GM18508 (cell line): ENCODE measurements around the gene VAV2.

Experiments
- ATAC-seq: cut with Tn5 transposase; IDR thresholded peaks from one replicate; pipeline ENCODE4 v1.9.1; 2021; ENCODE audit warnings: moderate number of reproducible peaks; ENCODE audit not compliant: insufficient read depth, unreplicated experiment

The VAV2 gene

DNA sequence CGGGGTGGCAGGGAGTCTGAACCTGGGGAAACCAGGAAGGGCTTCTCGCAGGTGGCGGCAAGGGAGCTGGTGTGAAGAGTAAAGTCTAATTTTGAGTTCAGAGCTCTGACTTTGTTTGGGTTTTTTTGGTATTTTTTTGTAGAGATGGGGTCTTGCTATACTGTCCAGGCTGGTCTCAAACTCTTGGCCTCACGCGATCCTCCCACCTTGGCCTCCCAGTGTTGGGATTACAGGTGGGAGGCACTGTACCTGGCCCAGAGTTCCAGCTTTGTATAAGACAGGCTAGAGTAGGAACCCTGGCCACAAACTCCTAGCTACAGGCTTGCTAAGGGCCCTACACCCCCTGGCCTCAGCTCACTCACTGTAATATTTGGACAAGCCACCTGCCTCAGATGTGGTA is 148.9 kb downstream of the VAV2 start:
- ATAC-seq: no peak

DNA sequence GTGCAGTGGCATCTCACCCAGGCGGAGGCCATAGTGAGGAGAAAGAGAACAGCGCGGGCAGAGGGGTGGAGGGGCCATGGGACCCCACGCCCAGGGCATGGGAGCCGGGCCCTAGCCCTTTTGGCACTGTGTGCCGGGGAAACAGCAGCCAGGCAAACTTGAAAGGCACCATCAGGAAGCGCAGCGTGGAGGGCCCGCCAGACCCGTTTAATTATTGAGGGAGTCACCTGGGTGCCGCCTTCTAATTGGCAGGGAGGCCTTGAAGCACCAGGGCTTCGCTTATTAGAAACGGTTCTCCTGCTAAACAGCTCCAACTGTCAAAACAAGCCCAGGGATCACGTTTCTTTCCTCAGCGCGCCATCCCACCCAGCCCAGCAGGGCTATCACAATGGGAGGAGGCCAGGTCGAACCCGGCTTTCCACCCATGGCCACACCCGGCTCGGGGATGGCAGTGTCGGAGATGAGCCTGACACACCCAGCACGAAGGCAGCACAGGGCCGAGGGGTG is 149.3 kb downstream of the VAV2 start:
- ATAC-seq: no peak

DNA sequence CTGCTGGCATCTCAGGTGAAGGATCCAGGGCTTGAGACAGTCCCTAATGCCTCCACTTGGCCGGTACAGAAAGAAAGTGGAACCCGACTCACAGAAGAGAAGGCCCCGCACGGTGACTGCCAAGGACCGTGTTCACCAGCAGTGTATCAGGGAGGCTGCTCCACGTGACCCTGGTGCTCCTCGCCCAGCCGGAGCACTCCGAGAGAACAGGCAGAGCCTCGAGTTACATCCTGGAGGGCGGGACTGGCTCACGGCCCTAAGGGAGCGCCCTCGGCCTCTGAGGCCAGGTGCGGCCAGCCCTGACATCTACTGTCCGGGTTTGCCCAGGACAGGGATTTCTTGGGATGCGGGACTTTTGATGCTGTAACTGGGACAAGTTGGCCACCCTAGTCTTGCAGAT is 149.9 kb downstream of the VAV2 start:
- ATAC-seq: no peak

DNA sequence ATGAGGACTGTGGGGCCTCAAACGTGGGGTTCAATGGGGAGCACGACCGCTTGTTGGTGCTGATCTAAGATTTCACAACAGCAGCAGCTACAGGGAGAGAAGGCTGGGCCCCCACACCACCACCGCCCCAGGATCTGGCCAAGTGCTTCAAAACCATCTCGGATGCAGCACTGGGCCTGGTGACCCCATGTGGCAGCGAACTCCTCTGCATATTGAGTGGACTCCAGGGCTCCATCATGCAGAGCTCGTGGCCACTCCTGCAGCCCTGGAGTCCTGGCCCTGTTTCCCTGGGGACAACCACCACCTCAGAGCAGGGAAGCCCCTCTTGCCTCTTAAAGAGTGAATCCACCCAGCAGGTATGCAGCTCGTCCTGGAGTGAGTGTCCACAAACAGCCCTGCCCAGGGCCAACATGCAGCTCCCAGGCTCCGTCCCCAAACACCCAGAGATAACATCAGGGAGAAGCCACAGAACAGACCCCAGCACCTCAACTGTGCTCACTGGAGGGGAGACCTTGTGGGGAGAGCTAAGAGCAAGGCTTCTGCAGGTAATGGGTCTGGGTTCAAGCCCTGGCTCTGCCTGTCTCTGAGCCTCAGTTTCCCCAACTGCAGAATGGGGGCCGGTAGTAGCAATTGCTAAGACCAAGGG is 150.8 kb downstream of the VAV2 start:
- no peak for ATAC-seq

DNA sequence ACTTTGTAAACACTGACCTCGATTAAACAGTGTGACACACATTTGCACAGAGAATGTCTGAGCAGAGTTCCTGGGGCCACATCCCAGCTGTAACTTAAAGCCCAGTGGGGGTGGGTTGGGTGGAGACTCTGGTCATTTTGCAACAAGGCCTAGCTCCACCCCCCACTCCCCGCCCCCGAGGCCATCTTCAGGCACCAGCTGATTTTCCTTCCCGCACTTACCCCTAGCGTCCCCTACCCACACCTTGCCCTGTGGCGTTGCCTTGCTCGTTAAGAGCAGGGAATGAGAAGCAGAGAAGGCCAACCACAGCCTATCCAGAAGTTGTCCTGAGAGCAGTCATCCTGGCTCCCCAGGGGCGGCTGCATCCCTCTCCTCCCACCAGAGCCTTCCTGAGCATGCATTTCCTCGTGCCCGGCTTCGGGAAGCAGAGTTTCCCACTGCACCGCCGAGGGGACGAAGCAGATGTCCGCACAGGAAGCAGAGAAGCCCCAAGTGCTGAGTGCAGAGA is 152.2 kb downstream of the VAV2 start:
- no peak for ATAC-seq

DNA sequence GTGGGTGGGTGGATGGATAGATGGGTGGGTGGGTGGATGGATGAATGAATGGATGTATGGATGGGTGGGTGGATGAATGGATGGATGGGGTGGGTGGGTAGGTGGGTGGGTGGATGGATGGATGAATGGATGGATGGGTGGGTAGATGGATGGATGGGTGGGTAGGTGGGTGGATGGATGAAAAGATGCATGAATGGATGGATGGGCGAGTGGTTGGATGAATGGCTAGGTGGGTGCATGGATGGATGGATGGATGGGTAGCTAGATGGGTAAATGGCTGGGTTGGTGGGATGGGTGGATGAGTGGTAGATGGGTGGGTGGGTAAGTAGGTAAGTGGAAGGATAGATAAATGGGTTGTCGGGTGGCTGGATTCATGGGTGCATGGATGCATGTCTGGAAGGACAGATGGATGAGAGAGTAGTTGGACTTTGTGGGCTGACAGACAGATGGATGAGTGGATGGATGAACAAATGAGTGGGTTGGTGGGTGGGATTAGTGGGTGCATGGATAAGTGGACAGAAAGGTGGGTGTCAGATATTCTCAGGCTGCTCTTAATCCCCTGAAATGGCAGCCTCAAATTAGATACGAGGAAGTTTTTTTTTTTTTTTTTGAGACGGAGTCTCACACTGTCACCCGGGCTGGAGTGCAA is 153.1 kb downstream of the VAV2 start:
- ATAC-seq: no peak

DNA sequence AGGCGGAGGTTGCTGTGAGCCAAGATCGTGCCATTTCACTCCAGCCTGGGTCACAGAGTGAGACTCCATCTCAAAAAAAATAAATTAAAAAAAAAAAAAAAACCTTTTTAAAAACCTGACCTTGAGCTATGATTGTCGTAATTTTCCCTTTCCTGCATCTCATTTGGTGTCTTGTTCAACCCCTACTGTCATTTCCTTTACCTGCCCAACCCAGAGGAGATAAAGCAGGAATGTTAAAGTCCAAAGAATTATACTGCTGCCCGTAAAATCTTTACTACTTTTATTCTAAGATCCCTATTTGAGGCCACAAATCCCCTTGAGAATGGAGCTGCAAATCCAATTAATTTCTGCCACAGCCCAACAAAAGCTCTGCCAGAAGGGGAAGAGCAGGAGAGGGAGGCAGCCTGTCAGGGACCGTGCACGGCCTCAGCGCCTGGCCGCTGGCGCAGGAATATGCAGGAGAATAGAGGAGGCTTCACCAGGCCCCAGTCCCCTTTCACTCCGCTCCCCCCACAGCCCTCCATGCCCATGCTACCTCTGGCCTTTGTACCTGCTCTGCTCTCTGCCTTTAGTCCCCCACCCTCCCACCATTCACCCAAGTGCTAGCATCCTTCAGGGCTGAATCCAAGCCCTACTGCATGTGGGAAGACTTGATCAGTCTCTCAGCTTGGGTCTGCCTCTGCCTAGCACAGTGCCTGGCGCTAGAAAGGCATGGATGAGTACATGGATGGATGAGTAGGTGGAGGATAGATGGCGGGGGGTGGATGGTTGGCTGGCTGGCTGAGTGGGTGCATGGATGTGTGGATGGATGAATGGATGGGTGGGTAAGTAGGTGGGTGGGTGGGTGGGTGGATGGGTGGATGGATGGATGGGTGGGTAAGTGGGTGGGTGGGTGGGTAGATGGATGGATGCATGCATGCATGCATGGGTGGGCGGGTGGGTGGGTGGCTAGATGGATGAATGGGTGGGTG is 154.2 kb downstream of the VAV2 start:
- no peak for ATAC-seq

DNA sequence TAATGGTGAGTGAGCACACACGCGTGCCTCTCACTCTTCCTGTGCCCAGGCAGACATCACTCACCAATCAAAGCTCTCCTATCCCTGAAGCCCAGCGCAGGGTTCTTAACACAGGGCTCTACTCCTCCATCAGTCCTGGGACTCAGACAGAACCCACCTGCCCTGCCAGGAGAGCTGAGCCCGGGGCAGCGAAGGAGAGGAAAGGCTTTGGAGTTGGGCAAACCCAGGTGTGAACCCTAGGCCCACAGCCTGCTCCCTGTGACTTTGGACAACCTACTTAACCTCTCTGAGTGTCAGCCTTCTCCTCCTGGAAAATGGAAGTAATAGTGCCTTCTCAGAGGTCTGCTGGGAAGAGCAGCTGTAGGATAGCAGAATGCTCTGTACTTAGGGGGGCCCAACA is 155.3 kb downstream of the VAV2 start:
- ATAC-seq: no peak

DNA sequence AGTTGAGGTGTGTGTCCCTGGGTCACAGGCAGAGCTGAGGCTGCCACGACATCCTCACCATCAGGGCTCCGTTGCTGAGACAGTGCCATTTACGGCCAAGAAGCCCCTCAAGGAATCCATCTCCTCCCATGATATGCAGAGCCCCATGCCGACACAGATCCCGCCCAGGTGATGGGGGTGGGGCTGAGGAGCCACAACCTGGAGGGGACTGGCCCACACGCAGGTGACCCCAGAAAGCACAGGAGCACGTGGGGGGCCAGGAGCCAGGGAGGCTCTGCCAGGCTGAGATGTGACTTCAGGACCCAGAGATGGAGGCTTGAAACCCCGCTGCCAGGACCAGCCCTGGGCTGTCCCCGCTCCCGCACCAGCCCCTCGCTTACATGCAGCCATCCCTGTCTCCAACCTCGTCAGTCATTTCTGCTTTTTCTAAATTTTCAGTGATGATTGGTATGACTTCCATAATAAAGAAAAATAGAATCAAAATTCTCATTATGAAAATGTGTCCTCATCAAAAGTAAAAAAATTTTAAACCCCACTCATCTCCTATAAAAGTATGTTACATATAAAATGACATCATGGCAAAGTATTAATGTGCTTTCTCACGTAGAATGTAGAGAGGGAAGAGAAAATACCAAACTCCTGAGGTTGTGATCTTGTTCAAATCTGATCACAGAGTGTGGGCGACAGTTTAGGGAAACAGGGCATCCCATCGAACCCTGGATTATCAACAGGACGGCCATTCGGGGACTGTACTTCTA is 155.9 kb downstream of the VAV2 start:
- no peak for ATAC-seq

DNA sequence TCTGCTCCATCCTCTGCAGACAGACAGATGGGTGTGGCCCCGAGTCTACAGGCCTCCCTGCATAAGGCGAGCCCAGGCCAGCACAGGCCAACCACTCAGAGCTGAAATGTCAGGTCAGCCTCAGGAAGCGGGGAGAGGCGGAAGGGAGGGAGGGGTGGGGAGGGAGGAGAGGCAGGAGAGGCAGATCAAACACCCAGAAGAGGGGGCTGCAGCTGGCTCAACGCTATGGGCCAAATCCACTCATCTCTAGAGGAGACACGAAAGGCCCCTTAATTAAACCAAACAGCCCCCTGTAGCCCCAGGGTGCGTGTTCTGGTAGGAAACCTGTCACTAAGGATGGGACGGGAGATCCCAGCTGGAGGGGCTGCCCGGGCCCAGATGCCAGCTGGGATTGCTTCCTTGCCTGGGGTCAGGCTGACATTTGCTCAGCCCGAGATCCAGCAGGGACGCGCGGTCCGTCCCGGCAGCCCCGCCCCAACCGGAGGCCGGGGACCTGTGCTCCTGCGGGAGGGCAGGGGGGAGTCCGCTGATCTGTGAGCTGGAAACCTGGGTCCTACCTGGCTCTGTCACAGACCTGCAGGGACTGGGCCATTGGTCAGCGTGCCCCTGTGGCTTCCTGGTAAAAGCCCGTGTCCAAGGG is 156.7 kb downstream of the VAV2 start:
- ATAC-seq: no peak

DNA sequence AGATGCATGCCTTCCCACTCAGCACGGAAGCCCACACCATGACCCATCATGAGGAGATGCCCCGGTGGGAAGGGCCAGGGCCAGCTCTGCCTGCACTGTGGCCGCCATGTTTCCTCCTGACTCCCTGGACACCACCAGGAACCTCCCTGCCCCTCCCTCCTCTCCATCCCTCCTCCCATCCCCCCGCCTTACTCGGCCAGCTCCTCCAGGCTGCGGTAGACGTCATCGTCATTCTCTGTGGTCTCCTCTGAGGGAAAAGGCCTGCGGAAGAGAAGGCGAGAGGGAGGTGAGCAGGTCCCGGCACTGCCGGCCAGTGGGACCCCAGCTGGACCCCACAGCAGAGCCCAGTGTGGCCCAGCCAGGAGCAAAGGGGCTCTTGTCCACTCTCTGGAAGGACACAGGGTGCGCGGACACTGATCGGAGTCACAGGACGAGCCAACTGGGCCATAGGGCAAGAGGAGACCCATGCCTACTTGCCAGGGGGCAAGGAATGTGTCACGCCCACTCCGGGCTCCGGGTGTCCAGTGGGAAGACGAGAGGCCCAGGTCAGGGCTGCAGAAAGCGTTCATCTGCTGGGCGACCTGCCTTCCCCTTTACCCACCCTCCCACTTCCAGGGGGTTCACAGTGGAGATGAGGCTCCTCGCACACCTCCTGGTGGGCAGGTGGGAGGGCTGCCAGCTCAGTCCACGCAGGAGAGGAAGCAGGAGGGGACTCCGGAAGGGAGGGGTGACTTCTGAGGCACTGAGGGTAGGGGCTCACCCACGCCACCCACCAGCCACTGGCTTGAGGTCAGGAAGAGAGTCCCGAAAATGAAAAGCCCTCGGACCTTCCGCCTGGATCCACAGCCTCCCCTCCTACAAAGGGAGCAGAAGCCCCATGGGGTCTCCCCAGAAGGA is 157.8 kb downstream of the VAV2 start:
- ATAC-seq: no peak

DNA sequence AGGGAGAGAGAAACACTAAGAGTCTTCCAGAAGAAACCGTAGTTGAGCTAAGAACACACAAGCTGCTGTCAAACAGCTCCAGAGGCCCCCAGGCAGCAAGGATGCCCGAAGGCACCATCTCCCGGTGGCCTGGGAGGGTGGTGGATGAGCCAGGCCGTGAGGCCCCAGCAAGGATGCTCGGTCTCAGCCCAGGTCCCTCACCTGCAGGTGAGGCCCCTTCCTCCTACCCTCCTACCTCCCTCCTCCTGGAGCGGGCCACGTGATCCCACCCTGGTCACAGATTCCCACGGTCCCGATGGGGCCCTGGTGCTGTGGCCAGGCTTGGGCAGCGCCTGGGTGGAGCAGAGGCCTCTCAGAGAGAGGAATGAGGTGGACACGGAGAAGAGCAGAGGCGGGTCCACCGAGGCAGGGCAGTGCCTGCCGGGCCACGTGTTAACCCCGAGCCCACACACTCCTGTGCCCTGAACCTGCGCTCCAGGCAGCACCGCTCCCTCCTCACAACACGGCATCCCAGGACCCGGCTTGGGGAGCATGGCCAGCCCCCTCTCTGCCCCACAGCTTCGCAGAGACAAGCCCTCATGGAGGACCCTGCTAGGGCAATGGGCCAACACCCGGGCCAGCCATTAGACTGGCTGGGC is 158.6 kb downstream of the VAV2 start:
- ATAC-seq: no peak

DNA sequence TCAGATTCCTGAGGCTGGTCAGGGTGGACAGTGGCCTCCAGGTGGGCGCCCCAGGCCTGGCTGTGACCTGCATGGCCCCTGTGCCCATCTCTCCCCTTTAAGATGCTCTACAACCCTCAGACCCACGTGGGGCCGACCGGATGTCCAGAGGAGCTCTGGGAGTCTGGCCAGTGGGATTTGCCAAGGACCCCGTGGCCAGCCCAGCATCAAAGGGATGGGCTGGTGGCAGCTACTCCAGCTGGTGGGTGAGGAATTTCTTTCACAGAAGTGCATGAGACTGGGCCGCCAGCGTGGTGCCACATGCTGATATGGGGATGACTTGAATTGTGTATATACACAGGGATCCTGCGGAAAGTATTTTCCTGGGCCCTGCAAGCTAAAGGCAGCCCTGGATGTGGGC is 159.2 kb downstream of the VAV2 start:
- ATAC-seq: no peak

DNA sequence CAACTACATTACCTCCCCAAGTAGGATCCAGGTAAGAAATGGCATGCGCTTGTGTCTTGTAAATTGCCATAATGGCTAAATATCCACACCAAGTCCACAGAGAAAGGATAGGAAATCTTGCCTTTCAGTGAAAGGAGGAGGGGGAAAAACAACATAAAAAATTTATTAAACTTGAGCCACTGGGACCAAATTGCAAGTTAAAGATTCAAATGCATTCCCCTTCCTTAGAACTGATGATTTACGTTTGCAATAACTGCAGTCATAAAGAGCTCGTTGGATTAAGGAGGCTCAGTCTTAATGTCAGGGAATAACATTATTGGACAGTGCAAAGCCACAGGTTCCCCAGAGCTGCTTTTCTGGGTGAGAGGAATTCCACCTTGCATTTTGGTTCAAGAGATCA is 161.4 kb downstream of the VAV2 start:
- no peak for ATAC-seq

DNA sequence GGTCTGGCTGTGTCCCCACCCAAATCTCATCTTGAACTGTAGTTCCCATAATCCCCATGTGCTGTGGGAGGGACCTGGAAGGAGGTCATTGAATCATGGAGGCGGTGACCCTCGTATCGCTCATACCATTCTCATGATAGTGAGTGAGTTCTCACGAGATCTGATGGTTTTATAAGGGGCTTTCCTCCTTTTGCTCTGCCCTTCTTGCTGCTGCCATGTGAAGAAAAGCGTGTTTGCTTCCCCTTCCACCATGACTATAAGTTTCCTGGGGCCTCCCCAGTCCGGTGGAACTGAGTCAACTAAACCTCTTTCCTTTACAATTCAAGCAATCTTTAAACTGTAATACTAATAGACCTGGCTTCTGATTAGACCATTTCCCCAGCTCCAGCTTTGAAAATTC is 161.8 kb downstream of the VAV2 start:
- no peak for ATAC-seq

DNA sequence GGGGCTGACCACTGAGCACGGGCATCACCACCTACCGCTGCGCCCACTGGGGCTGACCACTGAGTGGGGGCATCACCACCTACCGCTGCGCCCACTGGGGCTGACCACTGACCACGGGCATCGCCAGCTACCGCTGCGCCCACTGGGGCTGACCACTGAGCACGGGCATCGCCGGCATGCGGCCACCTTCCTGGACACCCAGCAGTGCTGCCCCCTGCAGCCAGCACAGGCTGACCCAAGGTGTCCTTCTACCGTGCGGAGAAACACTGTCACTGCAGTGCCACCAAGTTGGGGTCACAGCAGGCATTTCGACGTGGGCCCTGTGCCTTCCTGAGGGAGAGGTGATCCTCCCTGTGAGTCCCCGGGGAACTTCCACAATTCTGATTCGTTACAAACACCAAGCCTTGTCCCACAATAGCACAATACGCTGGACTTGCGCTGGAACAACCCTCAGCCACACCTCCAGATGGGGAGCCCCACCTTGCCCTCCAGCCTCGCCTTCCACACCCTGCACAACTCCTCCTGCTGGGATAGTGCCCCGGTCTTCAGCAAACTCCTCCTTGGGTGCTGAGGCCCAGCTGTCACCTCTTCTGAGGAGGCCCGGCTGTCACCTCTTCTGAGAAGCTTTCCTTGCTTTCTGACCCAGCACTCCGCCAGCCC is 163.7 kb downstream of the VAV2 start:
- ATAC-seq: no peak

DNA sequence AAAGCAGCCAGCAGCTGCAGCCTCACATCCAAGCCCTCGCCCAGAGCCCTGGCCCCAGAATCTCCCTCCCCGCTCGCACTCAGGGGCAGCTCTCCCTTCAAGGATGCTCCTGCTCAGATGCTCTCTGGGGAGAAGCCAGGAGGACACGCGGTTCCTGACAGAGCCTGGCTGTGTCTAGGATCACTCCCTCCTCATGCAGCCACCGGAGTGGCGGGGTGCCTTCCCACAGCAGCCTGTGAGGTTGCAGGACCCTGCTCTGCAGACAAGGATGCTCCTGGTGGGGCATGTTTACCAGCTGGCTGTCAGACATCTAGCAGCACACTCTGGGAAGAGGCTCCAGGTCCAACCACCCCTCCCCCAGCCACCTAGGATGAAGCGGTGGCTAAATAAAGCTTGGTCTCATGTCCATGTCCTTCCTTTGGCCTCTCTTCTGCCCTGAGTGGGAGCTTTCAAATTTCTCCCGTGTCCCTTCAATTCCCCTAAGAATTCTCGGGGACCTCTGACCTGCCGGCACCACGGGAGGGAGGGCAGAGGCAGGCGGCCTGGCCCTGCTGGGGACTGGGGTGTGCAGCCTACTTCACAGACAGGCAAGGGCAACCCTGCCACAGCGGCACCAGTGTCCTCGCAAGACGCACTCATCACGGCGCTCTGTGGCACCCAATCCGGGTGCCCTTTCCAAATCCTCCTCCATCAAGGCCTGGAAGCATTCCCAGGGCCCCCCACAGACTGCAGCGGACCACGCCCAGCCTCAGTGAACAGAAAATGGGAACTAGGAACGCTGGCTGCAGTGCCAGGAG is 165.6 kb downstream of the VAV2 start:
- no peak for ATAC-seq
